ENCODE results near the gene NEDD1.

GRCh38 chr12:96985515-96986362 lies 78.7 kb downstream of the NEDD1 start:
- TF ChIP-seq CTCF (conservative IDR thresholded peaks at IDR 0.05; ENCODE audit: low read length), result peak; percentile 83
- TF ChIP-seq EZH2phosphoT487 (IDR thresholded peaks at IDR 0.05; ENCODE audit: borderline replicate concordance), result no peak

All from Loucy (cell line).